EL (cell line): ENCODE results near the gene PAM.
A peak's percentile ranks its signal among the peaks of the same experiment; 100 is the strongest.

ENCODE experiments used
- DNase-seq: peaks from one replicate; pipeline ENCODE4 v3.0.0-alpha.2; 2016

PAM gene

DNA sequence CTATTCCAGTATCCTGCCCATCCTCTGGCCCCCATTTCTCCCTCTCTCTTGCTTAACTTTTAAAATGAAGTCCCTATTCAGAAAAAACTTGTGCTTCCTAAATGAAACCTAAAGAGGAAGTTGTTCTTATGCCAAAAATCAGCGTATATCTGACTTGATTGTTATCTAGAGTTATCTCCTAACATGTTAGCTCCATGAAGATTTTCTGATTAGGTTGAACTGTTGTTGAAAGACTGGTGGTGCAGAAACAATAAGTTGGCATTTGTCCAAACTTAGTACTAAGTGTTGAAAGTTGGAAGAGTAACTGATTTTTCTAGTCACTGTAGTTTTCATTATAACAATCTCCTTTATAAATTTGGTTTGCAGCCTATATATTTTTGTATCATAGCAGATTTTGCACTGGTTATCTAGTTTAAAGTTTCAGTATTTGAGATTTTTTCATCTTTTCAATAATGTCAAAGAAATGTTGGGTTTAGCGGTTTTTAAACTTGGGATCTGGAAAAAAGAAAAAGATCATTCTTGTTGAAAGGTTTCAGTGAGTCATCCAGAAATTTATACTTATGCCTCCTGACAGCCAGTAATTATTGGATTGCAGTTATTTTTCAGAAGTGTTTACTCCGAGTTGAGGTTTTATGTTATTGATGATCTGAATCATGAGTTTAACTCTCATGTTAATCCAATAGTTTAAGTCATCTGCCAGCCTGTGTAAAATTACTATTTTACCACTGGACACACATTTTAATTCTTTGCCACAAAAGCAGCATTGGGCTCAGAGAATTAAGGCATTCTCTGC lies 60.6 kb downstream of the PAM start:
- no peak for DNase-seq

DNA sequence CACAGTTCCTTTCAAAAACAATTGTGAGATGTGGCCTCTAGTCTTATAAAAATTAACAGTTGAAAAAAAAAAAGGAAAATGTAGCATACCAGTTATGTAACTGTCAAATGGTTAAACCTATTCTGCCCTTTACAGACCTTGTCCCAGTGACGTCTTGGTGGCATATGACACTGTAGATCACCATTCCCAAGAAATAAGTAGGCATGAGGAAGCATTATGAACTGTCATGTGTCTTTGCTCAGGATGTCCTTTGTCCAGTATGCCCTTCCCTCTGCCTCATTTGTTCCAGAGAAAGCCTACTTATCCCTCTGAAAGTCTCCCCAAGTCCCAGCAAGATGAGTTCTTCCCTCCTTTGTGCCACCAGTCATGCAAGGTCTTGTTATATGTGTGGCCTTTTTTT lies 63.2 kb downstream of the PAM start:
- no peak for DNase-seq

DNA sequence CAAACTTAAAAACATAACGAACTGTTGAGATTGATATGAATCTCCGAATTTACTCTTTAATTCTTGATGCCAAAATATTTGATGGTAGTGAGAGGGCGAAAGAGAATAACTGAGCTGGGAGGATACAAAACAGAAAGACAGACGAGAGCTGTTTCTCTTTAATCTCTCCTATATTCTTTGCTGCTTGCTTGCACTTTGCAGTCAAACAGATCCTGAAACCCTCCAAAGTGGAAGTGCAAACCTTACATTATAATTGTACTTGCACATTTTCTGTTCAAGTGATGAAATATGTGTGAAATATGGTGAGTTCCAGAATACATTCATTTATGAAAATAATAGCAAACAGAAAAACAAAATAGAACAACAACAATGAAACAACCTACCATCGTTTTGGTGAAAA lies 63.8 kb downstream of the PAM start:
- DNase-seq = no peak

DNA sequence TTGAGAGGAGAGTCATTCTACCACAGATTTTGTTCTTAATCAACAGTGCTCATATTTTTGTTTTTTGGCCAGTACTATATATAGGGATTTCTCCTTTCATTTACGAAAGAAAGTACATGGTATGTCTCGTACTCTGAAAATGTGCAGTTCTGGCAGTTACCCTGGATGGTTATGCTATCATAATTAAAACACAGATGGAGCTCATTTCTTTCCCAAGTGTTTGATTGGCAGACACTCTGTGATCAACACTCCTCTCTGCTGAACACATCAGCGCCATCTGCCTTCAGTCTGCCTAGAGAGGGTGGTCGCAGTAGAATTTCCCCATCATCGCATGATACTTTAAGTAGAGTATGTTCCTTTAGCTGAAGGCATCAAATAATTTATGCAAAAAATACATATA lies 64.5 kb downstream of the PAM start:
- DNase-seq = no peak

DNA sequence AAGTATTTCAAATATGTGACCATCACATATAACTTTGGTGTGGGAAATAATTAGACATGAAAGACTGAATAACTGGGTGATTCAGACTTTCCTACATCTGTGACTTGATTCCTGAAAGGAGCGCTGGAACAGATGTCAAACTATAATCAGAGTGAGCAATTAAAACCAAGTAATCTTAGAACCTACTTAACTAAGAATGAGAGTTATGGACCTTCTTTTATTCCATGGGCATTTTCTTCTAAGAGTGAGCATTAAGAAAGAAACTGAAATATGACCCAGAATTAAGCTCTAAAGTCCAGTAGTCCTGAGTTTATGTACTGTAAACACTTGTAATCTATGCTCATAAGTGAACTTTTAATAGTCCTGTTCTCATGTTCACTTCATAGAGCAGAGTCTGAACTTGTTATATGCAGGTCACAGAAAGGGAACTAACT lies 68.4 kb downstream of the PAM start:
- peak; percentile 63 for DNase-seq

DNA sequence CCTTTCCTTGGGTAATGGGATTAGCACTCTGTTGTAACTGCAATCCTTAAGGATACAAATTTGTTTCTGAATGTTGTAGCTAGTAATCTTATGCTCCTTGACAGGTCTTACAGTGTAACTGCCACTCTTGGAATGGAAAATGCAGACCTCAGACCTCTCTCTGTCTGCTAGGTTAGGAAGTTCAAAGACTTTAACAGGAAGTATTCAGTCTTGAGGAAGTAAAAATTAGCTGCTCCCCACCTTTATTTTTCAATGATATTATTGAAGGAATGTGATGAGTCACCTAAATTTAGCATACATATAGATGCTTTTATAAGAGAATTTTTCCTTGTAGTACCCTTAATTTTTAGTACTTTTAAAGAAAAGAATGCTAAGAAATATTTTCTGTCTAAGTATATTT lies 71.5 kb downstream of the PAM start:
- DNase-seq = no peak

DNA sequence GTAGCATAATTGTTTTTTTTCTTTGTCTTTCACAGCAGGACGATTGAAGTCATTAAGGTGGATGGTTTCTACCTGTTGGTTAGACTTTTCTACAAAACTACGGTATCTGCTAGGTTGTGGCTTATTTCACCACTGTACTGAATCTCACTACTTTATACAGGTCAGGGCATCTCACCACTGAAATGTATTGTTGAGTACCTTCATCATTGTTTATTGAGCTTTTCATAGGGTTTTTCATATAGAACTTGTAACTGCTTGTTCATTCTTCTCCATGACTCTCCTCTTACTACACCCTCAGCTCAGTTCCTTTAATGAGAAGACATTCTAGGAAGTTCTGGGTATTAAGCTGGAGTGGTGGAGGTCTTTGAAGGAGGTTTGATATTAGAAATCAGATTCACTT lies 75.1 kb downstream of the PAM start:
- DNase-seq = no peak

DNA sequence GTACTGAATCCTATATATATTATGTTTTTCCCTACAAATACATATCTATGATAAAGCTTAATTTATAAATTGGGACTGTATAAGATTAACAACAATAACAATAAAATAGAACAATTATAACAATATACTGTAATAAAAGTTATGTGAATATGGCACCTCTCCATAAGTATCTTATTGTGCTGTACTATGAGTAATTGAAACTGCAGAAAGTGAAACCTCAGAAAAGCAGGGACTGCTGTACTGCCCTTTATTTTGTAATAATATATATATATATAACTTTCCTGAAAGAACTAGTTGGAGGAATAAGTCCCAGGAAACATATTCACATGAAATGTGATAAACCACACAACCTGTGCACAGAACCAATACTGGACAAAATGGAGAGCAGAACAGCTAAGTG lies 77.3 kb downstream of the PAM start:
- no peak for DNase-seq

DNA sequence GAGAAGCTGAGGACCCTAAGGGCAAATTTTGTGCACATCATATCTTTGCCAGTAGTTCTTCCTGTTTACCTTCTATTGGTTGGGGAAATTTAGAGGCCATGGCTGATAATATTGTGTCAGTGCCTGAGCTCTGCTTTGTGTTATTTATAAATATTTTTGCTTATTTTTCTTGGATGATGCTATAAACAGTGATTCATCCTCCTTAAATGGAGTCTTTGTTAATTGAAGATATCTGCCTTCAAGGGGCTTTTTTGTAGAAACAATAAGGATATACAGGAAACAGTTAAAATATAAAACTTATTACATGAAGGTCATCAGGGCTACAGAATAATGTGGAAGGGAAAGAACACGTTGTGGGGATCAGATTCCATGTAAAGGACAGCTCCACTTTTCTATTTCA lies 78.0 kb downstream of the PAM start:
- DNase-seq = no peak

DNA sequence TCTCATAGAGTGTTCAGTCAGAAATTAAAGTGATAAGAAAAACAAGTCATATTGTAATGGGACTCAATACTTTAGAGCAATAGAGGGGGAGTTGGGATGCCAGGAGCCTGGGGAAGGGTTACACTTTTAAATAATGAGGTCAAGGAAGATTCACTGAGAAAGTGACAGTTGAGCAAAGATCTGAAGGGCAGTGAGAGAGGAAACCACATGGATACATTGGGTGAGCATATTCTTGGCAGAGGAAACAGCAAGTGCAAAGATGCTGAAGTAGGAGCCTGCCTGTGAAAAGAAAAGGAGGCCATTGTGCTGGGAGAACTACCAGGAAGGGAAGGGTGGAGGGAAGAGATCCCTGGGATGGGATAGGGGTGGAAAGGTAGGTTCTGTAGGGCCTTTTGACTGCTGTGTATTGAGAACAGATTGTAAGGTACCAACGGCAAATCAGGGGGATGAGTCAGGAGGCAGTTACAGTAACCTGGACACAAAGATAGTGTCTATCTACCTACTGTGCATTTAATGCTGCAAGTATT lies 79.4 kb downstream of the PAM start:
- DNase-seq = no peak

DNA sequence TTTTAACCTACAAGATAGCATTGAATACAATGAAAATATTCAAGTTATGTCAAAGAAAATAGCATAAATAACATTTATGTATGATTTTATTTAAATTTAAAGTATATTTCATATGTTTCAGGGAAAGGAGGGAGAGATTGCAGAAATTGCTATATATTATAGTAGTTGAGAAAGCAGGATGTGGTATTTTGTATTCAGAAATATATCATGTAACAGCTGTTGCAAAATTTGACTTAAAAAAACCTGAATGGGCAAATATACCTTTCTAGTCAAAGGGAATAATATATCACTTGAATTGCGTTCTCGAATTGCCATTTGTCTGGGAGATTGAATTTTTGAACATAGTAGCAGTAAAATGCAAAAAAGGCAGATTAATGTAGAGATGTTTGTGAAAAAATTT lies 80.6 kb downstream of the PAM start:
- no peak for DNase-seq

DNA sequence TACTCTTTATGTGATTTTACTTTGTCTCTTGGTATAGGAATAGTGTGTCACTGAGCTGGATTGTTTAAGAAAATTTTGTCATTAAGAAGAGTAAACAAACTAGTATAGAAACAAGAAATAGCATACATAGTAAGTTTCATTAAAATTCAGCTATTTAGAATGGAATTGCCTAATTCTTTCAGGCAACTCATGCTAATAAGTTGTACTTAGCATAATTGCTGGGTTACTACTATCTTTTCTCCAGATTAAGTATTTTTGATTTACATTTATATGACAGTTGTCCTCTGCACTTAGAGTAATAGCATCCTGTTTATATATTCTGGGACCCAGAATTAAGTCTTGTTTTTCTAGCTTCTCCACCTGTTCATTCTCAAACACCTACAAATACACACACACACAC lies 85.9 kb downstream of the PAM start:
- no peak for DNase-seq

DNA sequence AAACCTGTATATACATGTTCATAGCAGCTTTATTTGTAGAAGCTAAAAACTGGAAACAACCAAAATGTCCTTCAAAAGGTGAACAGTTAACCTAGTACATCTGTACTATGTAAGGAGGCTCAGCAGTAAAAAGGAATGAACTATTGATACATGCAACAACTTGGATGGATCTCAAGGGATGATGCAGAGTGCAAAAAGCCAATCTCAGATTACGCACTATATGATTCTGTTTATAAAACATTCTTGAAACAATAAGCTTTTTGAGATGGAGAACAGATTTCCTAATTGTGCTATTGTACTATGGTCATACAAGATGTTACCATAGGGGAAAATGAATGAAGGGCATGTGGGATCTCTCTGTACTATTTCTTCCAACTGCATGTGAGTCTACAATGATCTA lies 88.9 kb downstream of the PAM start:
- DNase-seq = no peak

DNA sequence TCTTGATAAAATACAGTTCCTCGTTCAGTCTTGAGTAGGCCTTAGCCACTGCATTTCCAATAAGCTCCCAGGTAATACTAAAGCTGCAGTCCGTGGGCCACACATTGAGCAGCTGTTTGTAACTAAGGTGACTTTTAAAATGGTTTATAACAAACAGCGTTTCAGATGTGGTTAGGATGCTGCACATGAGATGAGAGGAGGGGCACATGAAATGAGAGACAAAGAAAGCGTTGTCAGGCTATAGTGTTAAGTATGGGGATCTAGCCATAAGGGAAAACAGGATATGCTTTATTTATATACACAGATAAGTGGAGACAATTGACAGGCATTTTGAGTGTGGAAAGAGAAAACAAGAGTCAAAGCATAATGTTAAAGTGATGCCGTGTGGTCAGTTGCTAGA lies 89.9 kb downstream of the PAM start:
- DNase-seq = no peak

DNA sequence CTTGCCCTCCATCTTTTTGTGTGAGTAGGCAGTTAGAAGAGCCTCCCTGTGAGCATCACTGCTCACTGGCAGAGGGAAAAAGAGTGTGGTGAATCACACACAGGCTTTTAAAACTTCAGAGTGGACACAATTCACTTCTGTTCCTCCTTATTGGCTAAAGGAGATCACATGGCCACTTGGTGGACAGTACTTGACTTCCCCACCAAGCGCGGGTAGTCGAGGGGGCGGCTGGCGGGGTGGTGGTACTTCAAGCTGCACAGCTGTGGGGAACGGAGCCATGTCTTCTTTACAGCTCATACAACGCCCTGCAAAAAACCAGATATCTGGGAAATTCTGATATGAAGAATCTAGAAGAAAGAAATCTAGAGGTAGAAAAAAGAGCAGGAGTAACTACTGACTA lies 95.4 kb downstream of the PAM start:
- no peak for DNase-seq

DNA sequence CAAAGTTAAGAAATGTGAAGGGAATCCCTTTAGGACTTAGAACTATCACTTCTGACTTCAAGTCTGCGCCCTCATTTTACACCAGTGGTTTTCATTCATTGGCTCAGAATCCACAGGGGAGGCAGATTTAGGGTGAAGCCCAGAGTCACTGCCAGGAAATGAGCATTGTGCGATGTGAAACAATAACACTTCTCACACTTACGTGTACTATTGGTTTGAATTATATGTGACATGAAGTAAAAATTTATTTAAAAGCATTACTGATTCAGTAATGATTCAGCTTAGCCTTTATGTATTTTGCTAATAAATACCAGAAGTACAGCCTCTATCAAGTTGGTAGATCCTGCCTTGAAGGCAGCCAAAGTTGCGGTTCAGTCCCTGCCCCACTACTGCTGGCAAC lies 98.6 kb downstream of the PAM start:
- peak; percentile 59 for DNase-seq

DNA sequence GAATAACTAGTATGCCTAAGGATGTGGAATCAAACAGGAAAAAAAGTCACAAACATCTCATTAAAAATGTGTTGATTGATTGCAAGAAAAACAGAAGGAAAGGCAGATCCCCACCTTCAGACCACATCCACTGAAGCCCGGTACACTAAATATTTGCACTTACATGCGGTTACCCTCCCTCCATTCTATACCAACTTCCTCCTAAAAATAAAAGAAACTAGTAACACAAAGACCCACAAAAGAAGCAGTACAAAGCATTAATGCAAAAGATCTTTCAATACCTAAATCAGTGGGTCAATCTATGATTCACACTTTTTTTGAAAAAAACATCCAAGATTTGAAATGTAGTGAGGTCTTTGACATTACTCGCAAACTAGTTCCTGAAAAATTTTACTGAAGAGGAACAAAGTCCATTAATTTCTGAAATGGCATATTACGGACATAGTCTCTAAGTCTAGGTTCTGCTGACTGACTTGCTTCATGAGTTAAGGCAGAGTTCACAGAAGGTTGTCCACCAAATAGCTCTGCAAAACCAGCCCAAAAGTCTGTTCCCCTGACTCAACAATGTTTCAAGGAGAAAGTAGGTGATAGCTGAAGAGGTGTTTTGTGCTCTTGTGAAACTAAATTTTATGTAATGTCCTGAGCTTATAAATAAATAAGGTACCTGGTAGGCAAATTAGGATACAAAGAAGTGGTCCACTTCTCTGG lies 100.7 kb downstream of the PAM start:
- DNase-seq = no peak

DNA sequence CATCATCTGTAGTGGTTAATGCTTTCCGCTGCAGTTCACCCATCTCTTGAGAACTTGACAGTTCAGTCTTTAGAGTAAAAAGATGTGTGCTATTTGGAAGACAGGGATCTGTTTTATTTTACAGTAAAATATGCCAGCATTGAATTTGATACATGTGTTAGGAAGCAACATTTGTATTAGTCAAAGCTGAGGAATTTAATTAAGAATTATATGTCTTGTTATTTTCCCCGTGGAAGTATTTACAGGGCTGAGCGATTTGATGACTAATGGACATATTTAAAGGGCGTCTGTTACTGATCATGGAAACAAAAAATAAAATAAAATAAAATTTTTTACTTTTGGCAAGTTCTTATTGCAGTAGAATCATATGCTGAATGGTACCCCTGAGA lies 101.3 kb downstream of the PAM start:
- DNase-seq = peak; percentile 78

DNA sequence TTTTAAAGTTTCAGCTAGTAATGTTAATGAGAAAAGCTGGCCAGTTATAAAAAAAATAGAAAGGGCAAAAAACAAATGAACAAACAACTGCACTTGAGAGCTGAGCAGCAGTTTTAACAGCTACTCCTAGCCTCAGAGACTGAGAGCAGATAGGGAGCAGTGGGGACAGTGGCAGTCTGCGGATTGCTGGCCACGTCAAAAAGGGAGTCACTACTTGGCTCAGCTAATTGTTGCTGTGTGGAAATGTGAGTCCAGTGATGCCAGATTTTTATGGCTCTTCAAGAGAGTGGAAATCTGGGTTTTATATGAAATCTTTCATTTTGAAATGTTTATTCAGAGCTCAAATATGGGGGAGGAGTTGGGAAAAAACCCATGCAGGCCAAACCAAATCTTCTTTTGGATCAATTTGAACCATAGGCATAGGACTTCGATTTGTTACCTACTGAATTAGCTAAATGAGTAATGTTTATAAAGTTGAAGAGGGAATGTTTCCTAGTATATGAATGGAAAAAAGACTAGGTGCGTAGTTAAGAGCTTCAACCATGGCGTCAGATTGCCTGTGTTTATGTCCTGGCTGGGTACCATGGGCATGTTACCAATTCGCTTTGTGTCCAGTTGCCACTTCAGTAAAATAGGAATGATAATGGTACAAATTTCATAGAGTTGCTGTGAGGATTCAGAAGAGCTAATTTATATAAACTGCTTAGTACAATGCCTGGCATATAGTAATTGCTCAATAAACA lies 102.1 kb downstream of the PAM start:
- no peak for DNase-seq

DNA sequence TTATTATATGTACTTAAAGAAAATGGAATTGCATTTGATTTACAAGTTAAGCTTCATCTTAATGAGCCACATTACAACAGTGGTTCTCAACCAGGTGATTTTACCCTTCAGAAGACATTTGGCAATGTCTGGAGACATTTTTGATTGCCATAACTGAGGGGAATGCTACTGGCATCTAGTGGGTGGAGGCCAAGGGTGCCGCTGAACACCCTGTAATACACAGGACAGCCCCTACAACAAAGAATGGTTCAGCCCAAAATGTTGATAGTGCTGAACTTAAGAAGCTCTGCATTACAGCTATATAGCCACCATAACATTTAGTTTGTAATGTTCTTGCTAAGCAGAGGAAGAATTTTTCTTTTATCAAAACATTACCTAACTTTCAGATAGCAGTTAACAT lies 103.1 kb downstream of the PAM start:
- no peak for DNase-seq

DNA sequence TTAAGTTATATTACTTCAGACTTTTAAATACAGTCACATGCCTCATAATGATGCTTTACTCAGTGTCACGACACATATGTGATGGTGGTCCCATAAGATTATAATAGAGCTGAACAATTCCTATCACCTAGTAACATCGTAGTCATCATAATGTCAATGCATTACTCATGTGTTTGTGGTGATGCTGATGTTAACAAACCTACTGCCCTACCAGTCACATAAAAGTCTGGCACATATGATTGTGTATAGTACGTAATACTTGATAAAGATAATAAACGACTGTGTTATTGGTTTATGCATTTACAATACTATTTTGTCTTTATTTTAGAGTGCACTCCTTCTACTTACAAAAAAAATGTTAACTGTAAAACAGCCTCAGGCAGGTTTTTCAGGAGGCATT lies 103.7 kb downstream of the PAM start:
- peak; percentile 73 for DNase-seq

DNA sequence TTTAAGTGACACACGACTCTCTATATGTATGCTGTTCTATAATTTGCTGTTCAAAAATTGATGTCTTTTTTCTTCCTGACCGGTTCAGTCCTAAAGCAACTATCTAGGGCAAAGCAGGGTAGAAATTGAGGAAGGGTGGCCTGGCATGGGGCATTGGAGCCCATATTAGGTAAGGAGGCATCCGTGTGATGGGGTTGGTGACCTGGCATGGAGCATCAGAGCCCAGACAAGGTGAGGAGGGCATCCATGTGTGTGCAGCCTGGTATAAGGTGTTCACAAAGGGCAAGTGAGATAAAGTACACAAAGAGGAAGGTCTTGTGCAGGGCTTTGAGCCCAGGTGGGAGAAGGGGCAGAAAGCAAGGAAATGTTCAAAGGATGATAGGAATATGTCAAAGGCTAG lies 104.9 kb downstream of the PAM start:
- DNase-seq = no peak

DNA sequence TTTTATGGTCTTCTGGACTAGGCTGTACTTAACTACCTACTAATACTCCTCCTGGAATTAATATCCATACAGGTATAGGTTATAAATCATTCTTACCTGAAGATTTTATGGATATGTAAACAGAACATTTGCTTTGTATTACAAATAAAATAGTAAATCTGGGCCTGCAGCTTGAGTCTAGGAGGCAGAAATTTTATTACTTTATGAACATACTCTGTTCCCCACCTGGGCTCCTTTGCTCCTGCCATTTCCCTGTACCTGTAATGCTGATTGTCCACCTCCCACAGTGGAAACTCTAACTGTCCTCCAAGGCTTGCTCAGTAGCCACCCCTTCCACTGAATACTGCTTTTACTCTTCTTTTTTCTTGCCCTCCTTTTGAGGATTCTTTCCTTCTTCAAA lies 108.0 kb downstream of the PAM start:
- no peak for DNase-seq
